Glutamatergic neuron (in vitro differentiated cells): Measurements from ENCODE around the gene ST7L. TPM values are rescaled to one million over a fixed set of nuclear protein-coding genes. Genes with fewer than 3 reads are reported as not detected.

Experiments used
- DNase-seq: peaks from one replicate; pipeline ENCODE4 v3.0.0; 2022
- H3K27ac Mint-ChIP-seq: one replicate; pipeline ENCODE4 v1.8.0; 2020; ENCODE audit warnings: mild to moderate bottlenecking, mixed read lengths, inconsistent platforms; ENCODE audit not compliant: unreplicated experiment
- H3K27me3 Mint-ChIP-seq: one replicate; pipeline ENCODE4 v1.8.0; 2020; ENCODE audit warnings: mild to moderate bottlenecking, moderate library complexity, mixed read lengths, inconsistent platforms; ENCODE audit not compliant: unreplicated experiment
- H3K36me3 Mint-ChIP-seq: one replicate; pipeline ENCODE4 v1.8.0; 2020; ENCODE audit warnings: mild to moderate bottlenecking, mixed read lengths, inconsistent platforms; ENCODE audit not compliant: unreplicated experiment
- H3K4me1 Mint-ChIP-seq: one replicate; pipeline ENCODE4 v1.8.0; 2020; ENCODE audit warnings: mild to moderate bottlenecking, low read depth, mixed read lengths, inconsistent platforms; ENCODE audit not compliant: unreplicated experiment
- H3K4me3 Mint-ChIP-seq: one replicate; pipeline ENCODE4 v1.8.0; 2020; ENCODE audit warnings: mild to moderate bottlenecking, mixed read lengths, inconsistent platforms; ENCODE audit not compliant: unreplicated experiment
- H3K9me3 Mint-ChIP-seq: one replicate; pipeline ENCODE4 v1.8.0; 2020; ENCODE audit warnings: mild to moderate bottlenecking, moderate library complexity, mixed read lengths, inconsistent platforms; ENCODE audit not compliant: unreplicated experiment
- total RNA-seq: library from RNA; stranded (reverse); fragmentation: NEBNext Ultra II Directional; extraction: Animal tissue kit (Norgen Biotek cat#: 25700); gene quantifications from one replicate; pipeline ENCODE4 v1.2.1, GENCODE V29; 2021; ENCODE audit not compliant: unreplicated experiment
- TF ChIP-seq, protein P1 (sequence below): fragments of 200-600 bp; sonication (generic); IDR thresholded peaks from one replicate; pipeline ENCODE4 v1.5.0; 2021; ENCODE audit not compliant: partially characterized antibody, unreplicated experiment

Gene ST7L
- total RNA-seq, 1 donor from 2014 or later, result 28.3 TPM

DNA sequence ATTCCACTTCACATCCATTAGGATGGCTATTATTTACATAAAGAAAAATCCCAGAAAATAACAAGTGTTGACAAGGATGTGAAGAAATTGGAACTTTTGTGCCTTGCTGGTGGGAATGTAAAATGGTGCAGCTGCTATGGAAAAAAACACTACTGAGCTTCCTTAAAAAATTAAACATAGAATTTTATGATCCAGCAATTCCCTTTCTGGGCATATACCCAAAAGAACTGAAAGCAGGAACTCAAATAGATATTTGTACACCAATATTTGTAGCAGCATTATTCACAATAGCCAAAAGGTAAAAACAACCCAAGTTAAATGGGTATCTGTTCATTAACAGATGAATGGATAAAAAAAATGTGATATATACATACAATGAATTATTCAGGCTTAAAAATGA, 64.5 kb downstream of the ST7L start:
- DNase-seq, result no peak
- Mint-ChIP-seq H3K4me1 (no peaks in the 10 kb centered on the region), H3K27me3 (peaks cover 3% of the 10 kb centered on the region), H3K27ac (no peak overlapping the region), H3K4me3 (no peak overlapping the region), H3K9me3 (no peaks in the 10 kb centered on the region), H3K36me3 (no peaks in the 10 kb centered on the region)
- TF ChIP-seq, protein P1, sequence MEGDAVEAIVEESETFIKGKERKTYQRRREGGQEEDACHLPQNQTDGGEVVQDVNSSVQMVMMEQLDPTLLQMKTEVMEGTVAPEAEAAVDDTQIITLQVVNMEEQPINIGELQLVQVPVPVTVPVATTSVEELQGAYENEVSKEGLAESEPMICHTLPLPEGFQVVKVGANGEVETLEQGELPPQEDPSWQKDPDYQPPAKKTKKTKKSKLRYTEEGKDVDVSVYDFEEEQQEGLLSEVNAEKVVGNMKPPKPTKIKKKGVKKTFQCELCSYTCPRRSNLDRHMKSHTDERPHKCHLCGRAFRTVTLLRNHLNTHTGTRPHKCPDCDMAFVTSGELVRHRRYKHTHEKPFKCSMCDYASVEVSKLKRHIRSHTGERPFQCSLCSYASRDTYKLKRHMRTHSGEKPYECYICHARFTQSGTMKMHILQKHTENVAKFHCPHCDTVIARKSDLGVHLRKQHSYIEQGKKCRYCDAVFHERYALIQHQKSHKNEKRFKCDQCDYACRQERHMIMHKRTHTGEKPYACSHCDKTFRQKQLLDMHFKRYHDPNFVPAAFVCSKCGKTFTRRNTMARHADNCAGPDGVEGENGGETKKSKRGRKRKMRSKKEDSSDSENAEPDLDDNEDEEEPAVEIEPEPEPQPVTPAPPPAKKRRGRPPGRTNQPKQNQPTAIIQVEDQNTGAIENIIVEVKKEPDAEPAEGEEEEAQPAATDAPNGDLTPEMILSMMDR, result no peak

DNA sequence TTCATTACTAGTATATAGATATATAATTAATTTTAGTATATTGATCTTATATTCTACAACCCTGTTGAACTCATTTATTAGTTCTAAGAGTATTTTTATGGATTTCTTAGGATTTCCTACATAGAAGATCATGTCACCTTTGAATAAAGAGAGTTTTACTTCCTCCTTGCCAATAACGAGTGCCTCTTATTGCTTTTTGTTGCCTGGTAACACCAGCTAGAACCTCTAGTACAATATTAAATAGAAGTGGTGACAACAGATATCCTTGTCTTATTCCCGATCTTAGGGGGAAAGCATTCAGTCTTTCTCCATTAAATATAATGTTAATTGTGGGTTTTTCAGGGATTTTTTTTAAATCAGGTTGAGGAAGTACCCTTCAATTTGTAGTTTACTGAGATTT, 69.4 kb downstream of the ST7L start:
- Mint-ChIP-seq H3K4me3 (no peak overlapping the region), H3K27ac (no peak overlapping the region), H3K27me3 (peaks cover 2% of the 10 kb centered on the region), H3K4me1 (no peaks in the 10 kb centered on the region), H3K9me3 (no peaks in the 10 kb centered on the region), H3K36me3 (no peaks in the 10 kb centered on the region)
- TF ChIP-seq, protein P1, result no peak
- no peak for DNase-seq

DNA sequence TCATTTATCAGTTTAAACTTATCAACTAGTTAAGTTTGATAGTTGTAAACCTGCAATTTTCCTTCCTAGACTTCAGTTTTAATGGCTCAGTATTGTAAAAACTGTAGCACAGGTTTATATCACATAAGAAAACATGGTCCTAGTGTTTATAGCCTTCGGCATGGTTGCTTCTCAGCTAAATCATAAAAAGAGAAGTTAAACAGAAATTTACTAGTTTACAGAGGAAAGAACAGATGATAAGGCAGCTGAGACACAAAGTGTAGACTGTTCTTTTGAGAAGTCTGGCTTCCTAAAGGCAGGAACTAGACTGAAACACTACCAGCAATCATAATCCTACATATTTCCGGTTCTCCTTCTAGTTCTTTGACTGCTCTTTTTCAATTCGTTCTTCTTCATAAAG, 70.4 kb downstream of the ST7L start:
- no peak overlapping the region for H3K27ac Mint-ChIP-seq
- H3K36me3 Mint-ChIP-seq, result no peaks in the 10 kb centered on the region
- no peaks in the 10 kb centered on the region for H3K9me3 Mint-ChIP-seq
- no peaks in the 10 kb centered on the region for H3K4me1 Mint-ChIP-seq
- peaks cover 2% of the 10 kb centered on the region for H3K27me3 Mint-ChIP-seq
- no peak overlapping the region for H3K4me3 Mint-ChIP-seq
- TF ChIP-seq, protein P1, result no peak
- DNase-seq, result no peak

DNA sequence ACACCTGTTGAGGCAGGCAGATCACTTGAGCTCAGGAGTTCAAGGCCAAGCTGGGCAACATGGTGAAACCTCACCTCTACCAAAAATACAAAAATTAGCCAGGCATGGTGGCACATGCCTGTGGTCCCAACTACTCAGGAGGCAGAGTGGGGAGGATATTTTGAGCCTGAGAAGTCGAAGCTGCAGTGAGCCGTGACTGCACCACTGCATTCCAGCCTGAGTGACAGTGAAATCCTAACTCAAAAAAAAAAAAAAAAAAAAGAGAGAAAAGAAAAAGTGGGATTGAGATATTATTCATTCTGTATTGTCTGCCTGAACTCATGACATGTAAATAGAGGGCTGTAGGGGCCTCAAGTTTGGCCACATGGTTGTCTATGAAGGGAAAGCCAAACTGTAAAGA, 72.9 kb downstream of the ST7L start:
- Mint-ChIP-seq H3K4me3 (no peak overlapping the region), H3K27me3 (peaks cover 2% of the 10 kb centered on the region), H3K36me3 (no peaks in the 10 kb centered on the region), H3K4me1 (no peaks in the 10 kb centered on the region), H3K27ac (no peak overlapping the region), H3K9me3 (no peaks in the 10 kb centered on the region)
- DNase-seq, result no peak
- TF ChIP-seq, protein P1, result no peak

DNA sequence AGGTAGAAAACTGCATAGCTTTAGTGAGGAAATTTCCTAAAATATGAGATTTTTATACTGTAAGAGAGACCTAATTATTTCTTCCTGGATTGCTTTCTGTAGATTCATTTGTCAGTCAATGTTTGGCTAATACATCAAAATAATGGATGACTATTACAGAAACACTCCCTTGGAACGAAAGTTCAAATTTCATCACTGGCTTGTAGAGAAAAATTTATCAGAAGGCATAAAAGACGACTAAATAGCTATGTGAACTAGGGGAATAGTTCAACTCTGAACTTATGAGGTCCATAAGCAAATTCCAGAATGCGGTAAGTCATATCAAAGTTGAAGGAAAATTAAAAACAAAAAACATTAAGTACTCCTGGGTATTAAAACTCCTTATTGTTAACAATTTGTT, 74.2 kb downstream of the ST7L start:
- Mint-ChIP-seq H3K4me3 (no peak overlapping the region), H3K27ac (no peak overlapping the region), H3K4me1 (no peaks in the 10 kb centered on the region), H3K27me3 (peaks cover 2% of the 10 kb centered on the region), H3K36me3 (no peaks in the 10 kb centered on the region), H3K9me3 (no peaks in the 10 kb centered on the region)
- no peak for DNase-seq
- TF ChIP-seq, protein P1, result no peak
